GM12873 (cell line): Measurements from ENCODE around the gene CD300LD.

Experiments
- CTCF ChIP-seq: IDR thresholded peaks from 2 replicates; pipeline ENCODE4 v1.5.1; 2012; ENCODE audit warnings: low read depth, mild to moderate bottlenecking, moderate library complexity, low read length, control low read depth; ENCODE audit not compliant: insufficient read depth; ENCODE audit errors: missing control alignments

The CD300LD gene

DNA sequence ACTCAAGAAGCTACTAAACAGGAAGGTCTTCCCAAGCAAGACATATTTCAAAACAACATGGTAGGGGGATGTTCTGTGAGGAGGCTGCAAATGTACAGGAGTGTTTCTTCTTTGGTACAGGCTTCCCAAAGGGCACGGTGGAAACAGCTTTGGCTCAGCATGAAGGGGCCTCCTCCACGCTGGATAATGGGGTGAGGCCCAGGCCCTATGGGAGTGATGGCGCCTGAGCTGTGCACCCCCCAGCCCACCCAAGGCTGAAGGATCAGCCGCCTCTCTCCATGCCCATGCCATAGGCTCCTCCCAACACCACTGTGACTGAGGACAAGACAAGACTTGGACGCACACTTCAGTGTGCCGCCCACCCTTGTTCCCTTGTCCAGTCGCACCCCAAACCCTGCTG lies 24.6 kb upstream of the CD300LD start:
- TF ChIP-seq CTCF, result no peak

DNA sequence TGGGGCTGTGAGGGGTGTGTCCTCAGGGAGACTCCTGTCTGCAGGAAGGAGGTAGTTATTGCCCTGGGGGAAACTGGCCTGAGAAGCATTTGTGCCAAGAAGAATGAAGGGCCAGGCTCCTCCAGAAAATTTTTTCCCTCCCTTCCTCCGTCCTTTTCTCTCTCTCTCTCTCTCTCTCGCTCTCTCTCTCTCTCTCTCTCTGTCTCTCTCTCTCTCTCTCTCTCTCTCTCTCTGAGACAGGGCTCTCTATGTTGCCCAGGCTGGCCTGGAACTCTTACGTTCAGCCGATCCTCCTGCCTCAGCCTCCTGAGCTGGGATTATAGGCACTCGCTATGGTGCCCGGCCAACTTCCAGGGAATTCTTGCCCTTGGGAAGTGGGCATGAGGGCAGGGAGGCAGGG lies 20.0 kb upstream of the CD300LD start:
- no peak for TF ChIP-seq CTCF

DNA sequence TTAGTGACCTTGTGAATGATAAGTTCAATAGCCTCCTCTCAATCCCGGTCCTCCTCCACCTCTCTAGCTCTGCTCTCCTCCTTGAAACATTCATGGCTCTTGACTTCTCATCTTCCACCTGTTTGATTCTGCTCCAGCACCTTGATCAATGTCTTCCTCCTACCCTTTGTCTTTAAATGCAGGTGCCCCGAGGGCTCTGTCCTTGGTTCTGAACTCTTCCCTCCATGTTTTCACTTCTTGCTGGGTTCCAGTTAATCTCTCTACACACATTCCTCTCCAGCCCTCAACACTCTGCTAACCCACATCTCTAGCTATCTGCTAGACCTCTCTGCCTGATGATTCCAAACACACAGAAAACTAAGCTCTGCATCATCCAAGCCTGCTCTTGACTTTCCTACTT lies 18.0 kb upstream of the CD300LD start:
- TF ChIP-seq CTCF, result no peak

- no peak for TF ChIP-seq CTCF
These were observed 16.4 kb upstream of the CD300LD start for GRCh38 chr17:74608511-74608910.

GRCh38 chr17:74607221-74607620 lies 15.1 kb upstream of the CD300LD start:
- no peak for TF ChIP-seq CTCF

DNA sequence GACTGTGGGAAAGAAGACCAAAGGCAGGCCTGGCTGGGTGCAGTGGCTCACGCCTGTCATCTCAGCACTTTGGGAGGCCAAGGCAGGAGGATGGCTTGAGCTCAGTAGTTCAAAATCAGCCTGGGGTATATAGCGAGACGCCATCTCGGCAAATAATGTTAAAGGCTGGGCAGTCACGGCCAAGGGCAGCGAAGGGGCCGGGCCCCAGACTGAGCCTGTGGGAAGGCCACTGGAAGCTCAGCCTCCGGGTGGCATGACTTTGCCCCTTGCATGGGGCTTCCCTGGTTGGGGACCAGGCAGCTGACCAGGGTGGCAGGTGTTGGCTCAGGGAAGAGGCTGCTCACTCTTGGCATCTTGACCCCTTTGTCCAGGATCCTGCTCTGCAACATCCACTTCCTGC lies 14.0 kb upstream of the CD300LD start:
- TF ChIP-seq CTCF, result no peak

DNA sequence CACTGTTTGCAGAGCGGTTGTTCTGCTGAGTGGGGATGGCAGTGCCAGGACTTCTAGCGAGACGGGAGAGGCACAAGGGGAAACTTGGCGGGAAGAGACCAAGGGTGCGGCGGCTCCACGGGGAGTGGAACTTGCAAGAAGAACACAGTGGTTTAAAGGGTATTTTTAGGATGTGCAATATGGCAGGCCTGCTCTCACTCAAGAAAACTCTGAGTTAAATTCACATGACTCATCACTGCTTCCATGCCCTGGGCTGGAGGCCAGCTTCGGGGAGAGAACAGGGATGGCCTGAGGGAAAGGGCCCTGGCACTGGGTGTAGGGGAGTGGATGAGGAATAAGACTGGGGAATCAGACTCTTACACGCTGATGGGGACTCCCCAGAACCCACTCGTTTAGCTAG lies 13.3 kb upstream of the CD300LD start:
- TF ChIP-seq CTCF, result no peak

- no peak for TF ChIP-seq CTCF
These were observed 12.7 kb upstream of the CD300LD start for GRCh38 chr17:74604761-74605160.
